ENCODE measurements around the gene KLRK1.
A peak's percentile ranks its signal among the peaks of the same experiment; 100 is the strongest.
"Not testable (repeated sequence)": the region's sequence is repeated elsewhere in the genome, so short reads cannot be mapped to it uniquely, and the experiment has no call there.

The KLRK1 gene

DNA sequence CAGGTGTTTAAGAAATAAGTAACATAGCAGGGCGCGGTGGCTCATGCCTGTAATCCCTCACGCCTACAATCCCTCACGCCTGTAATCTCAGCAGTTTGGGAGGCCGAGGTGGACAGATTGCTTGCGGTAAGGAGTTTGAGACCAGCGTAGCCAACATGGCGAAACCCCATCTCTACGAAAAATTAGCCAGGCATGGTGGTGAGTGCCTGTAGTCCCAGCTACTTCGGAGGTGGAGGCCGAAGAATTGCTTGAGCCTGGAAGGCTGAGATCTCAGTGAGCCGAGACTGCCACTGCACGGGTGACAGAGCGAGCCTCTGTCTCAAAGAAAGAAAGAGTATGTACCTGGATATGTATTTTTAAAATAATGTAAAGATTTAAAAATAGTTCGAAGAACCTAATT lies 6.3 kb upstream of the KLRK1 start:
- H3K27me3 ChIP-seq (ENCODE audit: control insufficient read depth in 1 of 2, insufficient read depth in 1 of 2, low read length in 2 of 2); H3K79me1 ChIP-seq (replicated peaks; ENCODE audit: low read length, poor library complexity, severe bottlenecking); H3K14ac ChIP-seq (ENCODE audit: low read length in 2 of 2); H2BK5ac ChIP-seq (ENCODE audit: low read depth, low read length, poor library complexity, severe bottlenecking); H3K9me3 ChIP-seq (ENCODE audit: control insufficient read depth, low read length); H3K4me3 ChIP-seq (ENCODE audit: insufficient read depth in 1 of 2, low read depth in 1 of 2, low read length in 2 of 2); H3K23ac ChIP-seq (ENCODE audit: low read length in 2 of 2); H2BK15ac ChIP-seq (ENCODE audit: low read depth, poor library complexity, severe bottlenecking); DNase-seq; H2BK120ac ChIP-seq (ENCODE audit: low read depth, low read length); H3K4me2 ChIP-seq (ENCODE audit: low read length, poor library complexity, severe bottlenecking); H3K36me3 ChIP-seq (ENCODE audit: control insufficient read depth in 1 of 2, insufficient read depth in 2 of 2, low read depth in 1 of 2, low read length in 2 of 2); H2AFZ ChIP-seq (ENCODE audit: low read depth, low read length); H3K4ac ChIP-seq (ENCODE audit: low read depth in 1 of 2, low read length in 2 of 2); H2AK5ac ChIP-seq (ENCODE audit: low read length, severe bottlenecking); H3K4me1 ChIP-seq (ENCODE audit: control insufficient read depth, insufficient read depth, low read depth, low read length): not testable (repeated sequence)
- peak overlapping the region; percentile 80 for H3K9ac ChIP-seq (ENCODE audit: low read length)
- peak overlapping the region; percentile 60 for H4K8ac ChIP-seq (ENCODE audit: low read length)
- H4K91ac ChIP-seq (ENCODE audit: low read length), result peak overlapping the region; percentile 80
- 98% methylated on average over 15 of the region's 15 CpGs for WGBS
- H2BK12ac ChIP-seq (ENCODE audit: low read length in 2 of 2), result peak overlapping the region in 1 of 2 experiments; percentile 72
- peak overlapping the region; percentile 12 to 73 for H3K18ac ChIP-seq (ENCODE audit: low read depth in 1 of 2, low read length in 2 of 2)
- peak overlapping the region; percentile 77 for H3K27ac ChIP-seq (ENCODE audit: low read length, poor library complexity, severe bottlenecking)

DNA sequence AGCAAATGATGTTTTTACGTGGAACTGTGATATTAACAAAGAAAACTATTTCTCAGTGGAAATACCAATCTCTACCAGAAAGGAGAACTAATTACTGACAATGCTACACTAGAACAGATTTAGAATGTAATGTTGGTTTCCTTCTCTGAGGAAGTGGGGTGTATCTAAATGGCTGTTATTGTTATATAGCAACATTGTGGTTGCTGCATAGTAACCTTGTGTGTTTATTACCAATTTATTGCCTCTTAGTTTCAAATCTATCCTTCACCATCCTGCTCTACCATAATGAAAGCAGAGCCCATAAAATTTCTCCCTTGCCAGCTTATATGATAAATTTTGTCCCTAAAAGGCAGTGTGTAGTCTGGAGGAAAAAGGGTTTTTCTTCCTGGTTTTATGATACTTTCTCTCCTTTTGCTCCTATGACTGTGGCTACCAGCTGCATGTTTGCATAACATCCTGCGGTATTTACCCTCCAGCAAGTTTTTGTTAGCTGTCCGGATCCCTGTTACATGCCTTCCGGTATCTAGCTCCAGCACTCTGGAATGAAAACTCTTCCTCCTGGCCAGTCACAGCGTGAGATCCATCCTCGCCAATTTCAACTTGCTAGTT lies 5.7 kb upstream of the KLRK1 start:
- no peak overlapping the region for H2BK5ac ChIP-seq (ENCODE audit: low read depth, low read length, poor library complexity, severe bottlenecking)
- H3K18ac ChIP-seq (ENCODE audit: low read depth in 1 of 2, low read length in 2 of 2), result no peak overlapping the region
- H2AFZ ChIP-seq (ENCODE audit: low read depth, low read length), result no peak overlapping the region
- H4K91ac ChIP-seq (ENCODE audit: low read length), result no peak overlapping the region
- no peaks in the 10 kb centered on the region for H3K79me1 ChIP-seq (replicated peaks; ENCODE audit: low read length, poor library complexity, severe bottlenecking)
- H3K9ac ChIP-seq (ENCODE audit: low read length), result peak overlapping the region; percentile 80
- H2BK15ac ChIP-seq (ENCODE audit: low read depth, poor library complexity, severe bottlenecking), result no peak overlapping the region
- H3K36me3 ChIP-seq (ENCODE audit: control insufficient read depth in 1 of 2, insufficient read depth in 2 of 2, low read depth in 1 of 2, low read length in 2 of 2), result no peaks in the 10 kb centered on the region
- no peak overlapping the region for H2BK120ac ChIP-seq (ENCODE audit: low read depth, low read length)
- H2BK12ac ChIP-seq (ENCODE audit: low read length in 2 of 2), result no peak overlapping the region
- no peak overlapping the region for H3K14ac ChIP-seq (ENCODE audit: low read length in 2 of 2)
- no peak overlapping the region for H4K8ac ChIP-seq (ENCODE audit: low read length)
- peak overlapping the region; percentile 95 for H3K27ac ChIP-seq (ENCODE audit: low read length, poor library complexity, severe bottlenecking)
- 51% methylated on average over 5 of the region's 6 CpGs for WGBS
- peak; percentile 89 for DNase-seq
- peaks cover 4% of the 10 kb centered on the region for H3K4me1 ChIP-seq (ENCODE audit: control insufficient read depth, insufficient read depth, low read depth, low read length)
- no peak overlapping the region for H2AK5ac ChIP-seq (ENCODE audit: low read length, severe bottlenecking)
- no peak overlapping the region for H3K4ac ChIP-seq (ENCODE audit: low read depth in 1 of 2, low read length in 2 of 2)
- H3K4me3 ChIP-seq (ENCODE audit: insufficient read depth in 1 of 2, low read depth in 1 of 2, low read length in 2 of 2), result no peak overlapping the region
- no peaks in the 10 kb centered on the region for H3K9me3 ChIP-seq (ENCODE audit: control insufficient read depth, low read length)
- H3K27me3 ChIP-seq (ENCODE audit: control insufficient read depth in 1 of 2, insufficient read depth in 1 of 2, low read length in 2 of 2), result no peaks in the 10 kb centered on the region
- no peak overlapping the region for H3K23ac ChIP-seq (ENCODE audit: low read length in 2 of 2)
- no peak overlapping the region for H3K4me2 ChIP-seq (ENCODE audit: low read length, poor library complexity, severe bottlenecking)

- H3K36me3 ChIP-seq (ENCODE audit: control insufficient read depth in 1 of 2, insufficient read depth in 2 of 2, low read depth in 1 of 2, low read length in 2 of 2); H3K9me3 ChIP-seq (ENCODE audit: control insufficient read depth, low read length); DNase-seq; H4K91ac ChIP-seq (ENCODE audit: low read length); H3K4me2 ChIP-seq (ENCODE audit: low read length, poor library complexity, severe bottlenecking); H3K27me3 ChIP-seq (ENCODE audit: control insufficient read depth in 1 of 2, insufficient read depth in 1 of 2, low read length in 2 of 2); H2BK15ac ChIP-seq (ENCODE audit: low read depth, poor library complexity, severe bottlenecking); H4K8ac ChIP-seq (ENCODE audit: low read length); H3K14ac ChIP-seq (ENCODE audit: low read length in 2 of 2); H3K23ac ChIP-seq (ENCODE audit: low read length in 2 of 2); H2BK120ac ChIP-seq (ENCODE audit: low read depth, low read length); H3K79me1 ChIP-seq (replicated peaks; ENCODE audit: low read length, poor library complexity, severe bottlenecking); H3K4me1 ChIP-seq (ENCODE audit: control insufficient read depth, insufficient read depth, low read depth, low read length); H2AFZ ChIP-seq (ENCODE audit: low read depth, low read length); H3K4me3 ChIP-seq (ENCODE audit: insufficient read depth in 1 of 2, low read depth in 1 of 2, low read length in 2 of 2); H2BK5ac ChIP-seq (ENCODE audit: low read depth, low read length, poor library complexity, severe bottlenecking): not testable (repeated sequence)
- Histone ChIP-seq H3K9ac (ENCODE audit: low read length) (peak overlapping the region; percentile 80), H3K18ac (ENCODE audit: low read depth in 1 of 2, low read length in 2 of 2) (peak overlapping the region in 1 of 2 experiments; percentile 22), H3K4ac (ENCODE audit: low read depth in 1 of 2, low read length in 2 of 2) (peak overlapping the region in 1 of 2 experiments; percentile 58), H2BK12ac (ENCODE audit: low read length in 2 of 2) (peak overlapping the region in 1 of 2 experiments; percentile 63), H2AK5ac (ENCODE audit: low read length, severe bottlenecking) (peak overlapping the region; percentile 92), H3K27ac (ENCODE audit: low read length, poor library complexity, severe bottlenecking) (peak overlapping the region; percentile 95)
- WGBS, result 92% methylated on average over 5 of the region's 11 CpGs
These were observed 4.8 kb upstream of the KLRK1 start for GRCh38 chr12:10394531-10395152.

DNA sequence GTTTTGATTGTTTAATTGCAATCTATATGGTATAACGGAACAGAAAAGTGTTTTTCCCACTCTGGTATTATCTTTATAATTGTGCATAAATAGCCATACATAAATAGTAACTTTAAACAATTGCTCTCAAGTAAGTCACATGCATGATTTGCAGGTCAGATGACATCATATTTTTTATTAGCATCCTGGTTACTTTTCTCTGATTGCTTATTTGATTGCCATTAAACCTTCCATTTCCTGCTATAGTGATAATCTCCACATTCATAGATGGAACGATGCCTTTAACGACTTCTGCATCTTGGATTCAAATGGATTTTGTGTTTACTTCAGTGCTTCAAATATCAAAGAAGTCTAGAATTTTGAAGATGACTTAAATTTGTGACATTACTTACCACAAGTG lies 3.5 kb upstream of the KLRK1 start:
- H3K14ac ChIP-seq (ENCODE audit: low read length in 2 of 2), result no peak overlapping the region
- H3K4me1 ChIP-seq (ENCODE audit: control insufficient read depth, insufficient read depth, low read depth, low read length), result peaks cover 4% of the 10 kb centered on the region
- H3K9ac ChIP-seq (ENCODE audit: low read length), result no peak overlapping the region
- H3K36me3 ChIP-seq (ENCODE audit: control insufficient read depth in 1 of 2, insufficient read depth in 2 of 2, low read depth in 1 of 2, low read length in 2 of 2), result no peaks in the 10 kb centered on the region
- no CpG with 5 or more reads among the region's 3 CpGs for WGBS
- H3K79me1 ChIP-seq (replicated peaks; ENCODE audit: low read length, poor library complexity, severe bottlenecking), result no peaks in the 10 kb centered on the region
- H2AFZ ChIP-seq (ENCODE audit: low read depth, low read length), result no peak overlapping the region
- no peak overlapping the region for H3K18ac ChIP-seq (ENCODE audit: low read depth in 1 of 2, low read length in 2 of 2)
- no peak overlapping the region for H4K8ac ChIP-seq (ENCODE audit: low read length)
- H2AK5ac ChIP-seq (ENCODE audit: low read length, severe bottlenecking), result no peak overlapping the region
- H3K23ac ChIP-seq (ENCODE audit: low read length in 2 of 2), result no peak overlapping the region
- H2BK12ac ChIP-seq (ENCODE audit: low read length in 2 of 2), result no peak overlapping the region
- no peak overlapping the region for H3K27ac ChIP-seq (ENCODE audit: low read length, poor library complexity, severe bottlenecking)
- no peak overlapping the region for H4K91ac ChIP-seq (ENCODE audit: low read length)
- H3K4ac ChIP-seq (ENCODE audit: low read depth in 1 of 2, low read length in 2 of 2), result no peak overlapping the region
- H2BK5ac ChIP-seq (ENCODE audit: low read depth, low read length, poor library complexity, severe bottlenecking), result no peak overlapping the region
- DNase-seq, result no peak
- no peak overlapping the region for H2BK120ac ChIP-seq (ENCODE audit: low read depth, low read length)
- H3K4me2 ChIP-seq (ENCODE audit: low read length, poor library complexity, severe bottlenecking), result no peak overlapping the region
- no peak overlapping the region for H3K4me3 ChIP-seq (ENCODE audit: insufficient read depth in 1 of 2, low read depth in 1 of 2, low read length in 2 of 2)
- no peaks in the 10 kb centered on the region for H3K9me3 ChIP-seq (ENCODE audit: control insufficient read depth, low read length)
- no peak overlapping the region for H2BK15ac ChIP-seq (ENCODE audit: low read depth, poor library complexity, severe bottlenecking)
- no peaks in the 10 kb centered on the region for H3K27me3 ChIP-seq (ENCODE audit: control insufficient read depth in 1 of 2, insufficient read depth in 1 of 2, low read length in 2 of 2)

All from mesenchymal stem cell (in vitro differentiated cells and primary cell).